ENCODE measurements around the gene TGFB2.

- no peak for TF ChIP-seq EP300 (IDR thresholded peaks at IDR 0.05)
- no peak for TF ChIP-seq POLR2AphosphoS5 (IDR thresholded peaks at IDR 0.05)
- peak in 1 of 3 experiments; percentile 22 for TF ChIP-seq CTCF (IDR thresholded peaks at IDR 0.05)
Measured at GRCh38 chr1:218299416-218299815, 45.7 kb upstream of the TGFB2 start.
